ENCODE measurements around the gene NCF2. TPM values are rescaled to one million over a fixed set of nuclear protein-coding genes. Genes with fewer than 3 reads are reported as not detected.

The NCF2 gene
- total RNA-seq, 4 donors from 2014 or later: 0.39 to 5.0 (median 3.4) TPM

GRCh38 chr1:183607322-183607980 is 17.2 kb upstream of the NCF2 start:
- H3K36me3 ChIP-seq: no peaks in the 10 kb centered on the region
- intact Hi-C loops (cut with DNase I; ENCODE audit: low total_unique reads) (no loop called here), in situ Hi-C loops (cut with MboI; ENCODE audit: low sequenced_read_pairs in 4 of 4) (loop anchor here in 2 of 4 donors (25.0 kb wide), 2 partner anchors 145 to 320 kb away; partner anchors contain the start of gene SMG7 (in 1 of the 2))
- DNase-seq: no peak
- H3K4me1 ChIP-seq: no peaks in the 10 kb centered on the region
- no peak for ATAC-seq
- TF ChIP-seq, protein P1, sequence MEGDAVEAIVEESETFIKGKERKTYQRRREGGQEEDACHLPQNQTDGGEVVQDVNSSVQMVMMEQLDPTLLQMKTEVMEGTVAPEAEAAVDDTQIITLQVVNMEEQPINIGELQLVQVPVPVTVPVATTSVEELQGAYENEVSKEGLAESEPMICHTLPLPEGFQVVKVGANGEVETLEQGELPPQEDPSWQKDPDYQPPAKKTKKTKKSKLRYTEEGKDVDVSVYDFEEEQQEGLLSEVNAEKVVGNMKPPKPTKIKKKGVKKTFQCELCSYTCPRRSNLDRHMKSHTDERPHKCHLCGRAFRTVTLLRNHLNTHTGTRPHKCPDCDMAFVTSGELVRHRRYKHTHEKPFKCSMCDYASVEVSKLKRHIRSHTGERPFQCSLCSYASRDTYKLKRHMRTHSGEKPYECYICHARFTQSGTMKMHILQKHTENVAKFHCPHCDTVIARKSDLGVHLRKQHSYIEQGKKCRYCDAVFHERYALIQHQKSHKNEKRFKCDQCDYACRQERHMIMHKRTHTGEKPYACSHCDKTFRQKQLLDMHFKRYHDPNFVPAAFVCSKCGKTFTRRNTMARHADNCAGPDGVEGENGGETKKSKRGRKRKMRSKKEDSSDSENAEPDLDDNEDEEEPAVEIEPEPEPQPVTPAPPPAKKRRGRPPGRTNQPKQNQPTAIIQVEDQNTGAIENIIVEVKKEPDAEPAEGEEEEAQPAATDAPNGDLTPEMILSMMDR (IDR thresholded peaks at IDR 0.05 in 4 of 5, conservative IDR thresholded peaks at IDR 0.05 in 1 of 5): no peak
- TF ChIP-seq POLR2A (IDR thresholded peaks at IDR 0.05): no peak
- H3K27me3 ChIP-seq: no peaks in the 10 kb centered on the region
- H3K4me3 ChIP-seq: no peak overlapping the region
- no peaks in the 10 kb centered on the region for H3K9me3 ChIP-seq
- no peak overlapping the region for H3K27ac ChIP-seq

DNA sequence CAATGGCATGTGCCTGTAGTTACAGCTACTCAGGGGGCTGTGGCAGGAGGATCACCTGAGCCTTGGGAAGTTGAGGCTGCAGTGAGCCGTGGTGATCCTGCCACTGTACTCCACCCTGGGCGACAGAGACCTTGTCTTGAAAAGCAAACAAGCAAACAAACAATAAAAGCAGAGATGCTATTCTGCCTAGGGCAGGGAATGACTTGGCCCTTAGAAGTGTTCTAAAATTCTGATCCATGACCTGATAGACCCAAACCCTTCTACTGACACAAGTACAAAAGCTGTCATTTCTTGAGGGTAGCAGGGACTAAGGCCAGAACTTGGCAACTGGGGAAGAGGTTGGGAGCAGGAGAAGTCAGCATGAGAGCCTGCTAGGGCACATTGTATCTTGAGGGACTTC is 15.6 kb upstream of the NCF2 start:
- Histone ChIP-seq H3K36me3 (no peaks in the 10 kb centered on the region), H3K4me1 (no peaks in the 10 kb centered on the region), H3K9me3 (no peaks in the 10 kb centered on the region), H3K27ac (no peak overlapping the region), H3K27me3 (no peaks in the 10 kb centered on the region), H3K4me3 (no peak overlapping the region)
- no peak for ATAC-seq
- in situ Hi-C loops (cut with MboI; ENCODE audit: low sequenced_read_pairs in 4 of 4): loop anchor here in 2 of 4 donors (25.0 kb wide), 2 partner anchors 144 to 319 kb away; partner anchors contain the start of gene SMG7 (in 1 of the 2)
- intact Hi-C loops (cut with DNase I; ENCODE audit: low total_unique reads): no loop called here
- no peak for DNase-seq
- no peak for TF ChIP-seq POLR2A (IDR thresholded peaks at IDR 0.05)
- TF ChIP-seq, protein P1 (IDR thresholded peaks at IDR 0.05 in 4 of 5, conservative IDR thresholded peaks at IDR 0.05 in 1 of 5): no peak

DNA sequence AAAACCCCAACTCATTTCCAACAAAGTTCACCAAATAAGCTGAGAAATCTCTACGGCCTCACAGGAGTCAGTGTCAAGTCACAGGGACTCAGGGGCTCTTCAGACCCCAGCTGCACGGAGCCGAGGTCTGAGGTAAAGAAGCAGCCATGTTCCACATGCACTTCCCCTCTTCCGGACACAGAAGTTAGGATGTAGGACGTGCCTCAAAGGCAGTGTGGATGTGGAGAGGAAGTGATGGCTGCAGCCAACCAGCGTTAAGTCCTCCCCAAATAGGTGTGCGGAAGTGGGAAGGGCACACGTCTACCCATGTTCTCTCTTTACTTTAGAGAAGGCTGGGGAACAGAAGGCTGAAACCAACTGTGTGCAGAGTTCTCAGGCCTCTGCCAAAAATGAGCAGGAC is 14.6 kb upstream of the NCF2 start:
- in situ Hi-C loops (cut with MboI; ENCODE audit: low sequenced_read_pairs in 4 of 4) (loop anchor here in 2 of 4 donors (25.0 kb wide), 2 partner anchors 143 to 318 kb away; partner anchors contain the start of gene SMG7 (in 1 of the 2)), intact Hi-C loops (cut with DNase I; ENCODE audit: low total_unique reads) (no loop called here)
- Histone ChIP-seq H3K27me3 (no peaks in the 10 kb centered on the region), H3K36me3 (no peaks in the 10 kb centered on the region), H3K9me3 (no peaks in the 10 kb centered on the region), H3K27ac (no peak overlapping the region), H3K4me3 (no peak overlapping the region), H3K4me1 (no peaks in the 10 kb centered on the region)
- no peak for DNase-seq
- ATAC-seq: no peak
- TF ChIP-seq, protein P1 (IDR thresholded peaks at IDR 0.05 in 4 of 5, conservative IDR thresholded peaks at IDR 0.05 in 1 of 5): no peak
- TF ChIP-seq POLR2A (IDR thresholded peaks at IDR 0.05): no peak

GRCh38 chr1:183604038-183604808 is 14.0 kb upstream of the NCF2 start:
- H3K9me3 ChIP-seq: no peaks in the 10 kb centered on the region
- H3K4me1 ChIP-seq: no peaks in the 10 kb centered on the region
- intact Hi-C loops (cut with DNase I; ENCODE audit: low total_unique reads): no loop called here
- DNase-seq (no peak), ATAC-seq (no peak)
- H3K27ac ChIP-seq: no peak overlapping the region
- no peak for TF ChIP-seq POLR2A (IDR thresholded peaks at IDR 0.05)
- TF ChIP-seq, protein P1 (IDR thresholded peaks at IDR 0.05 in 4 of 5, conservative IDR thresholded peaks at IDR 0.05 in 1 of 5): no peak
- no peaks in the 10 kb centered on the region for H3K27me3 ChIP-seq
- H3K4me3 ChIP-seq: no peak overlapping the region
- no peaks in the 10 kb centered on the region for H3K36me3 ChIP-seq
- in situ Hi-C loops (cut with MboI; ENCODE audit: low sequenced_read_pairs in 4 of 4): loop anchor here in 2 of 4 donors (25.0 kb wide), 2 partner anchors 142 to 317 kb away; partner anchors contain the start of gene SMG7 (in 1 of the 2)
